Measurements from ENCODE around the gene CACNA2D1. TPM values are rescaled to one million over a fixed set of nuclear protein-coding genes. Genes with fewer than 3 reads are reported as not detected.

CACNA2D1 gene
- total and polyA plus RNA-seq, 9 of the 15 experiments (the other 6 are each of a cell fraction or from before 2014, with no cell fraction given): 0.49 TPM; not detected in 8

DNA sequence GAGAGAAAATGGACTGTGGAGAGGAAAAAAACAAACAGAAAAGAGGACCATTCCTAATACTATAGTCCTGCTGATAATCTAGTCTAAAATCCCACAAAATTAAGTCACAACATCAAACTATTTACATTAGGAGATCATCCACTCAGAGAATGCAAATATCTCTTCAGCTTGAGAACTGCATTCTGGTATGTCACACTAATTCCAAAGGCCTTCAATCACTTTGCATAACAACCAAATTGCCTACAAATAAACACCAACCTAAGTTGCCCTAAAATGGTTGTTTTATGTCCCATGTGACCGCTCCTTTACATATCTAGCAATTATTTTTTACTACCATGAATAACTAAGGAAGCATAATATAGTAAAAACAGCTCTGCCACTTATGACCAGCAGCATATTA lies 264.3 kb downstream of the CACNA2D1 start:
- H3K4me3 ChIP-seq: no peak overlapping the region
- H3K4me1 ChIP-seq (replicated peaks in 1 of 2; ENCODE audit: control insufficient read depth in 2 of 2, insufficient read depth in 2 of 2, low read length in 2 of 2): no peaks in the 10 kb centered on the region
- 6% methylated on average over 1 of the region's 1 CpG for WGBS (ENCODE audit: insufficient coverage, low coverage, missing lambda C conversion rate)
- no peaks in the 10 kb centered on the region for H3K9me1 ChIP-seq (ENCODE audit: control insufficient read depth, insufficient read depth, low read length)
- DNase-seq (ENCODE audit: extremely low read depth in 1 of 4, low spot score in 3 of 4) (no peak), ATAC-seq (no peak), FAIRE-seq (no peak)
- H3K27me3 ChIP-seq (ENCODE audit: control insufficient read depth in 2 of 2, insufficient read depth in 2 of 2, low read length in 2 of 2): no peaks in the 10 kb centered on the region
- ChIA-PET CTCF (ENCODE audit: low intra/inter-chr PET ratio) (no interaction called here), POLR2A (no interaction called here)
- no peak overlapping the region for H2AFZ ChIP-seq (ENCODE audit: low read depth, low read length)
- H3K27ac ChIP-seq (ENCODE audit: extremely low read depth, low read depth, low read length): no peak overlapping the region
- H3K36me3 ChIP-seq (ENCODE audit: control insufficient read depth, insufficient read depth, low read length): no peaks in the 10 kb centered on the region
- H3K4me2 ChIP-seq (ENCODE audit: insufficient read depth, low read length): no peak overlapping the region
- H3K79me2 ChIP-seq (ENCODE audit: control insufficient read depth, insufficient read depth, low read length): no peaks in the 10 kb centered on the region
- intact Hi-C loops (cut with micrococcal nuclease): no loop called here
- H3K9ac ChIP-seq (ENCODE audit: insufficient read depth in 1 of 2, low read depth in 2 of 2, low read length in 2 of 2): no peak overlapping the region
- BruUV-seq (replicated peaks): no TSS peak
- no peaks in the 10 kb centered on the region for H4K20me1 ChIP-seq (replicated peaks; ENCODE audit: control insufficient read depth, insufficient read depth, low read length)
- in situ Hi-C loops (cut with MboI): no loop called here
- H3K9me3 ChIP-seq (replicated peaks; ENCODE audit: control insufficient read depth, insufficient read depth, low read depth, low read length): no peaks in the 10 kb centered on the region; the same call in none of the 2 replicates
- TF ChIP-seq ZBTB8A (IDR thresholded peaks at IDR 0.05; ENCODE audit: partially characterized antibody) (no peak), RAD51 (IDR thresholded peaks at IDR 0.05; ENCODE audit: borderline replicate concordance, low read depth) (no peak), GTF2F1 (IDR thresholded peaks at IDR 0.05; ENCODE audit: low read depth, low read length) (no peak), ZNF644 (tag; IDR thresholded peaks at IDR 0.05; ENCODE audit: low read depth) (no peak), GATAD2A (IDR thresholded peaks at IDR 0.05) (no peak), POLR2H (tag; IDR thresholded peaks at IDR 0.05; ENCODE audit: low read depth) (no peak), ETV6 (IDR thresholded peaks at IDR 0.05; ENCODE audit: borderline replicate concordance in 1 of 2, low read depth in 2 of 2, low read length in 1 of 2) (no peak), ETV6 (CRISPR knock-in tag; IDR thresholded peaks at IDR 0.05; ENCODE audit: borderline replicate concordance) (no peak), ZNF57 (CRISPR knock-in tag; IDR thresholded peaks at IDR 0.05) (no peak), IRF2 (CRISPR knock-in tag; IDR thresholded peaks at IDR 0.05) (no peak), BRF1 (IDR thresholded peaks at IDR 0.05; ENCODE audit: borderline replicate concordance, extremely low read depth, insufficient read length) (no peak), ZNF232 (CRISPR knock-in tag; IDR thresholded peaks at IDR 0.05) (no peak), CAMTA2 (CRISPR knock-in tag; conservative IDR thresholded peaks at IDR 0.05) (no peak), RFX1 (IDR thresholded peaks at IDR 0.05) (no peak), ARNT (IDR thresholded peaks at IDR 0.05) (no peak), SRSF3 (IDR thresholded peaks at IDR 0.05; ENCODE audit: insufficient read depth, low read length) (no peak)
- TF ChIP-seq, protein P1, sequence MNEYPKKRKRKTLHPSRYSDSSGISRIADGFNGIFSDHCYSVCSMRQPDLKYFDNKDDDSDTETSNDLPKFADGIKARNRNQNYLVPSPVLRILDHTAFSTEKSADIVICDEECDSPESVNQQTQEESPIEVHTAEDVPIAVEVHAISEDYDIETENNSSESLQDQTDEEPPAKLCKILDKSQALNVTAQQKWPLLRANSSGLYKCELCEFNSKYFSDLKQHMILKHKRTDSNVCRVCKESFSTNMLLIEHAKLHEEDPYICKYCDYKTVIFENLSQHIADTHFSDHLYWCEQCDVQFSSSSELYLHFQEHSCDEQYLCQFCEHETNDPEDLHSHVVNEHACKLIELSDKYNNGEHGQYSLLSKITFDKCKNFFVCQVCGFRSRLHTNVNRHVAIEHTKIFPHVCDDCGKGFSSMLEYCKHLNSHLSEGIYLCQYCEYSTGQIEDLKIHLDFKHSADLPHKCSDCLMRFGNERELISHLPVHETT (CRISPR knock-in tag; conservative IDR thresholded peaks at IDR 0.05 in 1 of 2, IDR thresholded peaks at IDR 0.05 in 1 of 2): no peak
- TF ChIP-seq, protein P2, sequence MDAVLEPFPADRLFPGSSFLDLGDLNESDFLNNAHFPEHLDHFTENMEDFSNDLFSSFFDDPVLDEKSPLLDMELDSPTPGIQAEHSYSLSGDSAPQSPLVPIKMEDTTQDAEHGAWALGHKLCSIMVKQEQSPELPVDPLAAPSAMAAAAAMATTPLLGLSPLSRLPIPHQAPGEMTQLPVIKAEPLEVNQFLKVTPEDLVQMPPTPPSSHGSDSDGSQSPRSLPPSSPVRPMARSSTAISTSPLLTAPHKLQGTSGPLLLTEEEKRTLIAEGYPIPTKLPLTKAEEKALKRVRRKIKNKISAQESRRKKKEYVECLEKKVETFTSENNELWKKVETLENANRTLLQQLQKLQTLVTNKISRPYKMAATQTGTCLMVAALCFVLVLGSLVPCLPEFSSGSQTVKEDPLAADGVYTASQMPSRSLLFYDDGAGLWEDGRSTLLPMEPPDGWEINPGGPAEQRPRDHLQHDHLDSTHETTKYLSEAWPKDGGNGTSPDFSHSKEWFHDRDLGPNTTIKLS (IDR thresholded peaks at IDR 0.05; ENCODE audit: borderline replicate concordance, low read depth): no peak
- TF ChIP-seq, protein P3, sequence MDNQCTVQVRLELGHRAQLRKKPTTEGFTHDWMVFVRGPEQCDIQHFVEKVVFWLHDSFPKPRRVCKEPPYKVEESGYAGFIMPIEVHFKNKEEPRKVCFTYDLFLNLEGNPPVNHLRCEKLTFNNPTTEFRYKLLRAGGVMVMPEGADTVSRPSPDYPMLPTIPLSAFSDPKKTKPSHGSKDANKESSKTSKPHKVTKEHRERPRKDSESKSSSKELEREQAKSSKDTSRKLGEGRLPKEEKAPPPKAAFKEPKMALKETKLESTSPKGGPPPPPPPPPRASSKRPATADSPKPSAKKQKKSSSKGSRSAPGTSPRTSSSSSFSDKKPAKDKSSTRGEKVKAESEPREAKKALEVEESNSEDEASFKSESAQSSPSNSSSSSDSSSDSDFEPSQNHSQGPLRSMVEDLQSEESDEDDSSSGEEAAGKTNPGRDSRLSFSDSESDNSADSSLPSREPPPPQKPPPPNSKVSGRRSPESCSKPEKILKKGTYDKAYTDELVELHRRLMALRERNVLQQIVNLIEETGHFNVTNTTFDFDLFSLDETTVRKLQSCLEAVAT (IDR thresholded peaks at IDR 0.05): no peak

Measured in K562 (cell line).